ENCODE results near the gene NFRKB.

Gene NFRKB

DNA sequence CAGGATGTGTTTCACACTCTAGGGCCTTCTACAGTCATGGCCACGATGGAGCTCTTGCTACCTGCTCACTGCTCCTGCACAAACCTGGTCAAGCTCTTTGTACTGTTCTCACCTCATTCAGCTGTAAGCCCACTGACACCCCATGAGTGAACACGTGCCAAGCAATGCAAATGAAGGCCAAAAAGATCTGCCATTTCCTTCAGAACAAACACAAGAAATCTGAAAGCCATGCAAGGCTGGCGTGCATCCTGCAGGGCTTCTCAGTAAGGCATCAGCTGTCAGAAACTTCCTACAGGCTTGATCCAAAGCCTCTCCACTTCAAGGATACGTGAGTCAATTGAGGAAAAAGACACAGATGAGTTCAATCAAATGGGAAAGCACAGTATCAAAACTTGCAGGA is 44.1 kb upstream of the NFRKB start:
- ATAC-seq, result no peak
- no peak for TF ChIP-seq GLIS3 (CRISPR knock-in tag; IDR thresholded peaks at IDR 0.05)
- no peak for TF ChIP-seq TOX (CRISPR knock-in tag; IDR thresholded peaks at IDR 0.05; ENCODE audit: borderline replicate concordance)
- no peak for TF ChIP-seq ZC3H10 (CRISPR knock-in tag; IDR thresholded peaks at IDR 0.05)
- no peak for TF ChIP-seq OSR1 (CRISPR knock-in tag; IDR thresholded peaks at IDR 0.05)
- no peak for TF ChIP-seq ZNF8 (CRISPR knock-in tag; IDR thresholded peaks at IDR 0.05)
- TF ChIP-seq PPARA (CRISPR knock-in tag; IDR thresholded peaks at IDR 0.05; ENCODE audit: borderline replicate concordance), result no peak
- TF ChIP-seq, protein P1, sequence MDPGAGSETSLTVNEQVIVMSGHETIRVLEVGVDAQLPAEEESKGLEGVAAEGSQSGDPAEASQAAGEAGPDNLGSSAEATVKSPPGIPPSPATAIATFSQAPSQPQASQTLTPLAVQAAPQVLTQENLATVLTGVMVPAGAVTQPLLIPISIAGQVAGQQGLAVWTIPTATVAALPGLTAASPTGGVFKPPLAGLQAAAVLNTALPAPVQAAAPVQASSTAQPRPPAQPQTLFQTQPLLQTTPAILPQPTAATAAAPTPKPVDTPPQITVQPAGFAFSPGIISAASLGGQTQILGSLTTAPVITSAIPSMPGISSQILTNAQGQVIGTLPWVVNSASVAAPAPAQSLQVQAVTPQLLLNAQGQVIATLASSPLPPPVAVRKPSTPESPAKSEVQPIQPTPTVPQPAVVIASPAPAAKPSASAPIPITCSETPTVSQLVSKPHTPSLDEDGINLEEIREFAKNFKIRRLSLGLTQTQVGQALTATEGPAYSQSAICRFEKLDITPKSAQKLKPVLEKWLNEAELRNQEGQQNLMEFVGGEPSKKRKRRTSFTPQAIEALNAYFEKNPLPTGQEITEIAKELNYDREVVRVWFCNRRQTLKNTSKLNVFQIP (CRISPR knock-in tag; IDR thresholded peaks at IDR 0.05; ENCODE audit: borderline replicate concordance, low read depth), result no peak
- TF ChIP-seq ESRRG (CRISPR knock-in tag; IDR thresholded peaks at IDR 0.05), result no peak
- no peak for TF ChIP-seq ARNTL (CRISPR knock-in tag; IDR thresholded peaks at IDR 0.05; ENCODE audit: borderline replicate concordance, low read depth)
- TF ChIP-seq, protein P2, sequence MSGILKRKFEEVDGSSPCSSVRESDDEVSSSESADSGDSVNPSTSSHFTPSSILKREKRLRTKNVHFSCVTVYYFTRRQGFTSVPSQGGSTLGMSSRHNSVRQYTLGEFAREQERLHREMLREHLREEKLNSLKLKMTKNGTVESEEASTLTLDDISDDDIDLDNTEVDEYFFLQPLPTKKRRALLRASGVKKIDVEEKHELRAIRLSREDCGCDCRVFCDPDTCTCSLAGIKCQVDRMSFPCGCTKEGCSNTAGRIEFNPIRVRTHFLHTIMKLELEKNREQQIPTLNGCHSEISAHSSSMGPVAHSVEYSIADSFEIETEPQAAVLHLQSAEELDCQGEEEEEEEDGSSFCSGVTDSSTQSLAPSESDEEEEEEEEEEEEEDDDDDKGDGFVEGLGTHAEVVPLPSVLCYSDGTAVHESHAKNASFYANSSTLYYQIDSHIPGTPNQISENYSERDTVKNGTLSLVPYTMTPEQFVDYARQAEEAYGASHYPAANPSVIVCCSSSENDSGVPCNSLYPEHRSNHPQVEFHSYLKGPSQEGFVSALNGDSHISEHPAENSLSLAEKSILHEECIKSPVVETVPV (CRISPR knock-in tag; IDR thresholded peaks at IDR 0.05), result no peak
- TF ChIP-seq ISL1 (CRISPR knock-in tag; IDR thresholded peaks at IDR 0.05), result no peak
- no peak for TF ChIP-seq SNAI2 (CRISPR knock-in tag; IDR thresholded peaks at IDR 0.05)
- TF ChIP-seq, protein P3, sequence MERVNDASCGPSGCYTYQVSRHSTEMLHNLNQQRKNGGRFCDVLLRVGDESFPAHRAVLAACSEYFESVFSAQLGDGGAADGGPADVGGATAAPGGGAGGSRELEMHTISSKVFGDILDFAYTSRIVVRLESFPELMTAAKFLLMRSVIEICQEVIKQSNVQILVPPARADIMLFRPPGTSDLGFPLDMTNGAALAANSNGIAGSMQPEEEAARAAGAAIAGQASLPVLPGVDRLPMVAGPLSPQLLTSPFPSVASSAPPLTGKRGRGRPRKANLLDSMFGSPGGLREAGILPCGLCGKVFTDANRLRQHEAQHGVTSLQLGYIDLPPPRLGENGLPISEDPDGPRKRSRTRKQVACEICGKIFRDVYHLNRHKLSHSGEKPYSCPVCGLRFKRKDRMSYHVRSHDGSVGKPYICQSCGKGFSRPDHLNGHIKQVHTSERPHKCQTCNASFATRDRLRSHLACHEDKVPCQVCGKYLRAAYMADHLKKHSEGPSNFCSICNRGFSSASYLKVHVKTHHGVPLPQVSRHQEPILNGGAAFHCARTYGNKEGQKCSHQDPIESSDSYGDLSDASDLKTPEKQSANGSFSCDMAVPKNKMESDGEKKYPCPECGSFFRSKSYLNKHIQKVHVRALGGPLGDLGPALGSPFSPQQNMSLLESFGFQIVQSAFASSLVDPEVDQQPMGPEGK (CRISPR knock-in tag; IDR thresholded peaks at IDR 0.05; ENCODE audit: borderline replicate concordance), result no peak
- TF ChIP-seq ZNF565 (CRISPR knock-in tag; conservative IDR thresholded peaks at IDR 0.05; ENCODE audit: low read depth), result no peak
- TF ChIP-seq ZNF70 (CRISPR knock-in tag; IDR thresholded peaks at IDR 0.05), result no peak
- no peak for TF ChIP-seq ZFP3 (CRISPR knock-in tag; IDR thresholded peaks at IDR 0.05)
- TF ChIP-seq TCF4 (CRISPR knock-in tag; IDR thresholded peaks at IDR 0.05; ENCODE audit: borderline replicate concordance), result no peak

DNA sequence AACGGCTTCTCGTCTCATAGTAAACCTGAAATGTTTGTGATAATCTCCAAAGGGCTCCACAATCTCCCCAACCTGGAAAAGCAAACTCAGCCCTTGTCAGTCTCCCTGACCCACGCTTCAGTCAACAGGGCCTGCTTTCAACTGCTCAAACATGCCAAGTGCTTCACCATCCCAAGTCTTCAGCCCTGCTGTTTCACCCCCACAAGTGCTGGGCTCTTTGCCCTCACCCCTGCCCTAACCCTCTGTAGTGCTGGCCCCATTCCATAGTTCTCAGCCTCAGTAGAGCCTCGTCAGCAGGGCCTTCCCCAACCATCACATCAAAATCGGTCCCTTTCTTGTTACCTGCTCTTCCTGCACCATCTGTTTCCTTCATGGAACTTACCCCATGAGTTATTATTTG is 43.4 kb upstream of the NFRKB start:
- no peak for ATAC-seq
- TF ChIP-seq ARNTL (CRISPR knock-in tag; IDR thresholded peaks at IDR 0.05; ENCODE audit: borderline replicate concordance, low read depth) (no peak), TOX (CRISPR knock-in tag; IDR thresholded peaks at IDR 0.05; ENCODE audit: borderline replicate concordance) (no peak), ZNF70 (CRISPR knock-in tag; IDR thresholded peaks at IDR 0.05) (no peak), SNAI2 (CRISPR knock-in tag; IDR thresholded peaks at IDR 0.05) (no peak), ZFP3 (CRISPR knock-in tag; IDR thresholded peaks at IDR 0.05) (no peak), GLIS3 (CRISPR knock-in tag; IDR thresholded peaks at IDR 0.05) (no peak), PPARA (CRISPR knock-in tag; IDR thresholded peaks at IDR 0.05; ENCODE audit: borderline replicate concordance) (no peak), ZNF8 (CRISPR knock-in tag; IDR thresholded peaks at IDR 0.05) (no peak), BACH2 (CRISPR knock-in tag; IDR thresholded peaks at IDR 0.05; ENCODE audit: borderline replicate concordance) (no peak), OSR1 (CRISPR knock-in tag; IDR thresholded peaks at IDR 0.05) (no peak), ZC3H10 (CRISPR knock-in tag; IDR thresholded peaks at IDR 0.05) (no peak), RARB (CRISPR knock-in tag; IDR thresholded peaks at IDR 0.05) (no peak), CSDC2 (CRISPR knock-in tag; IDR thresholded peaks at IDR 0.05) (no peak), ESRRG (CRISPR knock-in tag; IDR thresholded peaks at IDR 0.05) (no peak), TCF4 (CRISPR knock-in tag; IDR thresholded peaks at IDR 0.05; ENCODE audit: borderline replicate concordance) (no peak), ZFP30 (CRISPR knock-in tag; IDR thresholded peaks at IDR 0.05) (no peak)
- TF ChIP-seq, protein P3 (CRISPR knock-in tag; IDR thresholded peaks at IDR 0.05; ENCODE audit: borderline replicate concordance), result no peak
- TF ChIP-seq, protein P1 (CRISPR knock-in tag; IDR thresholded peaks at IDR 0.05; ENCODE audit: borderline replicate concordance, low read depth), result no peak
- TF ChIP-seq, protein P4, sequence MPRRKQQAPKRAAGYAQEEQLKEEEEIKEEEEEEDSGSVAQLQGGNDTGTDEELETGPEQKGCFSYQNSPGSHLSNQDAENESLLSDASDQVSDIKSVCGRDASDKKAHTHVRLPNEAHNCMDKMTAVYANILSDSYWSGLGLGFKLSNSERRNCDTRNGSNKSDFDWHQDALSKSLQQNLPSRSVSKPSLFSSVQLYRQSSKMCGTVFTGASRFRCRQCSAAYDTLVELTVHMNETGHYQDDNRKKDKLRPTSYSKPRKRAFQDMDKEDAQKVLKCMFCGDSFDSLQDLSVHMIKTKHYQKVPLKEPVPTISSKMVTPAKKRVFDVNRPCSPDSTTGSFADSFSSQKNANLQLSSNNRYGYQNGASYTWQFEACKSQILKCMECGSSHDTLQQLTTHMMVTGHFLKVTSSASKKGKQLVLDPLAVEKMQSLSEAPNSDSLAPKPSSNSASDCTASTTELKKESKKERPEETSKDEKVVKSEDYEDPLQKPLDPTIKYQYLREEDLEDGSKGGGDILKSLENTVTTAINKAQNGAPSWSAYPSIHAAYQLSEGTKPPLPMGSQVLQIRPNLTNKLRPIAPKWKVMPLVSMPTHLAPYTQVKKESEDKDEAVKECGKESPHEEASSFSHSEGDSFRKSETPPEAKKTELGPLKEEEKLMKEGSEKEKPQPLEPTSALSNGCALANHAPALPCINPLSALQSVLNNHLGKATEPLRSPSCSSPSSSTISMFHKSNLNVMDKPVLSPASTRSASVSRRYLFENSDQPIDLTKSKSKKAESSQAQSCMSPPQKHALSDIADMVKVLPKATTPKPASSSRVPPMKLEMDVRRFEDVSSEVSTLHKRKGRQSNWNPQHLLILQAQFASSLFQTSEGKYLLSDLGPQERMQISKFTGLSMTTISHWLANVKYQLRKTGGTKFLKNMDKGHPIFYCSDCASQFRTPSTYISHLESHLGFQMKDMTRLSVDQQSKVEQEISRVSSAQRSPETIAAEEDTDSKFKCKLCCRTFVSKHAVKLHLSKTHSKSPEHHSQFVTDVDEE (CRISPR knock-in tag; IDR thresholded peaks at IDR 0.05), result no peak

All from SK-N-SH treated with all-trans-retinoic acid at 6 μM for 48 hours (cell line).